NCI-H526 (cell line): ENCODE results near the gene ARCN1.

Experiments
- DNase-seq, 2 experiments: peaks; one replicate each; lab custom pipeline; 2025; lab: John Stamatoyannopoulos, UW

ARCN1 gene

DNA sequence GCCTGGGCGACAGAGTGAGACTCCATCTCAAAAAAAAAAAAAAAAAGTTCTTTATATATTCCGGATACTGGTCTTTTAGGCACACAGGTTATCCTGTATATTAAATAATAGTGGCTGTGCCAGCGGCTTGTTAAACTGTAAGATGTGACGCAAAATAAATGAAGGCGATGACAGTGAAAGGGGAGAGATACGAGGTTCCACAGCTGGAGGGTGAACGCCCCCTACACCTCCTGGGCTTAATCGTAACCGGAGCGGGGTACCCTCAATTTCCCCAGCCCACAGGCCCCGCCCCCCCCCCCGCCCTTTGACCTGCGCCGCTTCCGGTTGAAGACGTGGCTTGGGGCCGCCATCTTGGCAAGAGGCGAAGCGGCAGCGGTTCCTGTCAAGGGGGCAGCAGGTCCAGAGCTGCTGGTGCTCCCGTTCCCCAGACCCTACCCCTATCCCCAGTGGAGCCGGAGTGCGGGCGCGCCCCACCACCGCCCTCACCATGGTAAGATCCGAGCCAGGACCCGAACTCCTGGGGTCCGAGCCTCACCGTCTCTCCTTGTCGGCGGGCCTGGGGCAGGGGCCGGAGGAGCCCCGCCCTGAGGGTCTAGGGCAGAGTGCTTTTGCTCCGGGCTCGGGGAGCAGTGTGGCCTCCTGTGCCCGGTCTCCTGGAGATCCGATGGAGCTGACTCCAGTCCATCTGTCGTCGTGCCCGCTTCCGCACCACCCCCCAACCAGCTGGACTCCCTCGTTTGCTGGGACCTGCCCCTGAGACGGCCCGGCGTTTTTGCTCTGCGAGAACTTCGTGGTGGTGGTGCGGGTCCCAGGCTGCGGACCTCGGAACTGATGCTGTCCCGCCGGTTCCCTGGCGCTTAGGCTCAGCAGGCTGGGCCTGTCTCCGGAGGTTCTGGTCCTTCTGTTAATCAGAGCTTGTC, at the start of gene ARCN1:
Gene ARCN1 (plus strand): TSS at position 349 of the 920 bp plus-strand sequence. CDS start 139 bp downstream, at position 488.
- DNase-seq = peak; percentile 80 to 97

- DNase-seq = peak; percentile 53 to 76
Observed at GRCh38 chr11:118522571-118523072, 49.6 kb upstream of the ARCN1 start.

- DNase-seq = no peak
Observed at GRCh38 chr11:118524356-118524755, 47.9 kb upstream of the ARCN1 start.

DNA sequence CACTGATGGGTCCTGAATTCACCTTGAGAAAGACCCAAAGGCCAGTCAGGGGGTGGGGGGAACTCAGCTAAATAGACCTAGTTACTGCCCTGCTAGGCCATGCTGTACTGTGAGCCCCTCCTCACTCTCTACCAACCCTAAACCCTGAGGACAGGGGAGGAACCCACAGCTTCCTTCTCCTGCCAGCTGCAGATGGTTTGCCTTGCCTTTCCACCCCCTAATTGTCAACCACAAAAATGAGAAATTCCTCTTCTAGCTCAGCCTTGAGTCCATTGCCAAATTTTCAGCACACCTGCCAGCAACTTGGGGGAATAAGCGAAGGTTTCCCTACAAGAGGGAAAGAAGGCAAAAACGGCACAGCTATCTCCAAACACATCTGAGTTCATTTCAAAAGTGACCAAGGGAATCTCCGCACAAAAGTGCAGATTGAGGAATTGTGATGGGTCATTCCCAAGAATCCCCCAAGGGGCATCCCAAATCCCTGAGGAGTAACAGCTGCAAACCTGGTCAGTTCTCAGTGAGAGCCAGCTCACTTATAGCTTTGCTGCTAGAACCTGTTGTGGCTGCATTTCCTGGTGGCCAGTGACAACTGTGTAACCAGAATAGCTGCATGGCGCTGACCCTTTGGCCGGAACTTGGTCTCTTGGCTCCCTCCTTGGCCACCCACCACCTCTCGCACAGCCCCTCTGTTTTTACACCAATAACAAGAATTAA, 47.3 kb upstream of the ARCN1 start:
- DNase-seq = no peak

- DNase-seq = no peak
Observed at GRCh38 chr11:118526688-118527087, 45.5 kb upstream of the ARCN1 start.

DNA sequence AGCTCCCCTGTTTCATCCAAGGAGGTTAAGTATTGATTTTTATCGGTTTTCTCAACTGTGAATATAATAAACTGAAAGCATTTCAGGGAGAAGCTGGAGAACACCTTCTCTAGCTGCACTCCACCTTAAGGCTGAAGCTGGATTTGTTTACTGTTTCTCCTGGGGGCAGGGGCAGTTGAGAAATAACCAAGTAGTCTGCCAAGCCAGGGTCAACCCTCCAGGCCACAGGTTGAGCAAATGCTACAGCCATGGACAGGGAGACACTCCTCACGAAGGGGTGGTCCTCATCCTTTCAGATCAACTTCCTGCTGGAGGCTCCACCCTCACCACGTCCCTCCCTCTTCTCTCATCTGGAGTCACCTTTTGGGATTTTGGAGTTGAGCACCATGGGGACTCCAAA, 45.1 kb upstream of the ARCN1 start, which contains the start of gene TTC36:
Gene TTC36 (plus strand): TSS at position 366 of the 400 bp plus-strand sequence. CDS start 21 bp downstream, at position 387.
- DNase-seq = no peak

DNA sequence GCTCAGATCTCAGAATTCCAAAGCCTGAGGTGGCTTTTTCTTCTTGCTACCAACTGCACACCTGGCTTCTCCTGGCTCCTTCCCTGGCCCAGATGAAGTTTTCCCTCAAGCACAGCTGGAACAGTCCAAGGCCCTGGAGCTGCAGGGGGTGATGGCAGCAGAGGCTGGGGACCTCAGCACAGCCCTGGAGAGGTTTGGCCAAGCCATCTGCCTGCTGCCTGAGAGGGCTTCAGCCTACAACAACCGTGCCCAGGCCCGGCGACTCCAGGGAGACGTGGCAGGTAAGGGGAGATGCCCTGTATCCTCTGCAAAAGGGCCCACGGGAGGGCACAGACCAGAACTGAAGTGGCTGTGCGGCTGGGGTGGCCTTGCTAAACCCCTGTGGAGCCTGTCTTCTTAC, 43.7 kb upstream of the ARCN1 start:
- no peak for DNase-seq

GRCh38 chr11:118529584-118530175, 42.5 kb upstream of the ARCN1 start:
- DNase-seq = peak in 1 of 2 experiments; percentile 52

GRCh38 chr11:118530180-118530682, 42.0 kb upstream of the ARCN1 start:
- DNase-seq = peak in 1 of 2 experiments; percentile 51

DNA sequence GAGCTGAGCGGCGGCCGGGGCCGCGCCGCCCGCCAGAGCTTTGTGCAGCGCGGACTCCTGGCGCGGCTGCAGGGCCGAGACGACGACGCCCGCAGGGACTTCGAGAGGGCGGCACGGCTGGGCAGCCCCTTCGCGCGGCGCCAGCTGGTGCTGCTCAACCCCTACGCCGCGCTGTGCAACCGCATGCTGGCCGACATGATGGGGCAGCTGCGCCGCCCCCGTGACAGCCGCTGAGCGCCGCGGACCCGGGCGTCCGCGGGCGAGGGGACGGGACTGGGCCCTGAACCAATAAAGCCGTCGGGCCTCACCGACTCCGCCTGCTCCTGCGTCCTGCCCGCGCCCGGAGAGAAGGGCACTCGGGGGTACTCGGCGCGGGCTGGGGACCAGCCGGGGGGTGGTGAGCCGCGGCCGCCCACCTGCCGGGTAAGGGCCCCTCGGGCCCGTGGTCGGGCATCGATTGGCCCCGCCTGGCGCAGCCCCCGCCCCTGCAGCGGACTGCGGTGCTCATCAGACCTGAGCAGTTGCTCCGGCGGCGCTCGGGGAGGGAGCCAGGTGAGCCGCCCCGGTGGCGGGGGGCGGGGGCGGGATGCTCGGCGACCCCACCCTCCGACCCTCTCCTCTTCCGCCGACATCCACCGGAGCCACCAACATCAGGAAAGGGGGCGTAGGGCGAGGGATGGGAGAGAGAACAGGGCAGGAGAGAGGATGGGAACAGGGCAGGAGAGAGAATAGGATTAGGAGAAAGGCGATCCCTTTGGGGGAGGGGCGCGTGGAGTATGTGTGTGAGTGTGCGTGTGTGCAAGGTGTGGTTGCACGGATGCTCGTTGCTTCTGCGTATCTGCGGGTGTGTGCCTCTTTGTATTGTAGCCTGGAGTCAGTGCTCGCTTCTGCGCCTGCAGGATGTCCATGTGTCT, 41.3 kb upstream of the ARCN1 start, which contains the start of gene TMEM25:
Gene TMEM25 (plus strand): TSS at position 510 of the 914 bp plus-strand sequence. CDS start 610 bp downstream, outside the sequence.
- peak; percentile 90 to 96 for DNase-seq

- peak in 1 of 2 experiments; percentile 89 for DNase-seq
Observed at GRCh38 chr11:118531597-118532084, 40.6 kb upstream of the ARCN1 start.

DNA sequence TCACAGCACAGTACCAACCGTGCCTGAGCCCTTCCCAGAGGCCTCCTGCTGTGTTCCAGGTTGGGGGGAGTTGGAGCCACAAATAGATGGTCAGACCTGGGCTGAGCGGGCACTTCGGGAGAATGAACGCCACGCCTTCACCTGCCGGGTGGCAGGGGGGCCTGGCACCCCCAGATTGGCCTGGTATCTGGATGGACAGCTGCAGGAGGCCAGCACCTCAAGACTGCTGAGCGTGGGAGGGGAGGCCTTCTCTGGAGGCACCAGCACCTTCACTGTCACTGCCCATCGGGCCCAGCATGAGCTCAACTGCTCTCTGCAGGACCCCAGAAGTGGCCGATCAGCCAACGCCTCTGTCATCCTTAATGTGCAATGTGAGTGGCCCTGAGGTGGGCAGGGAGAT, 40.1 kb upstream of the ARCN1 start:
- no peak for DNase-seq

DNA sequence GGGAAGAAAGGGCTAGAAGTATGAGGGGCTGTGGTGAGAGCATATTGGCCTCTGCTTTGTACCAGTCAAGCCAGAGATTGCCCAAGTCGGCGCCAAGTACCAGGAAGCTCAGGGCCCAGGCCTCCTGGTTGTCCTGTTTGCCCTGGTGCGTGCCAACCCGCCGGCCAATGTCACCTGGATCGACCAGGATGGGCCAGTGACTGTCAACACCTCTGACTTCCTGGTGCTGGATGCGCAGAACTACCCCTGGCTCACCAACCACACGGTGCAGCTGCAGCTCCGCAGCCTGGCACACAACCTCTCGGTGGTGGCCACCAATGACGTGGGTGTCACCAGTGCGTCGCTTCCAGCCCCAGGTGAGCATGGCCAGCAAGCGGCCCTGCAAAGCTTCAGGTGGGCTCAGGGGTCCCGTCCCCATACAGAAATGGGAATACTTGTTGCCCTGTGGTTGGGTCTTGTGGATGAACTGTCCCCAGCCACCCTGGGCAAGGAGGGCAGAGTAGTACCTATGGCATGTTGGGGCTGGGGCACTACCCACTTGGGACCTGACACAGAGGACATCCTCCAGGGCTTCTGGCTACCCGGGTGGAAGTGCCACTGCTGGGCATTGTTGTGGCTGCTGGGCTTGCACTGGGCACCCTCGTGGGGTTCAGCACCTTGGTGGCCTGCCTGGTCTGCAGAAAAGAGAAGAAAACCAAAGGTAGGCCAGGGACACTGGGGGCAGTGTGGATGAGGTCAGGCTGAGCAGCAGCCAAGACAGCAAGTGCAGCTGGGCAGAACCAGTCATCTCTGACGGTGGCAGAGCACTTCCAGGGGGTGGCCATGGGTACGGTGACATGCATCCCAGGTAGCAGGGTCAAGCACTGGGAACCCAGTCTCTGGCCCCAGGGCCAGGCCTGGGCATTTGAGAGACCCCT, 39.1 kb upstream of the ARCN1 start:
- no peak for DNase-seq

DNA sequence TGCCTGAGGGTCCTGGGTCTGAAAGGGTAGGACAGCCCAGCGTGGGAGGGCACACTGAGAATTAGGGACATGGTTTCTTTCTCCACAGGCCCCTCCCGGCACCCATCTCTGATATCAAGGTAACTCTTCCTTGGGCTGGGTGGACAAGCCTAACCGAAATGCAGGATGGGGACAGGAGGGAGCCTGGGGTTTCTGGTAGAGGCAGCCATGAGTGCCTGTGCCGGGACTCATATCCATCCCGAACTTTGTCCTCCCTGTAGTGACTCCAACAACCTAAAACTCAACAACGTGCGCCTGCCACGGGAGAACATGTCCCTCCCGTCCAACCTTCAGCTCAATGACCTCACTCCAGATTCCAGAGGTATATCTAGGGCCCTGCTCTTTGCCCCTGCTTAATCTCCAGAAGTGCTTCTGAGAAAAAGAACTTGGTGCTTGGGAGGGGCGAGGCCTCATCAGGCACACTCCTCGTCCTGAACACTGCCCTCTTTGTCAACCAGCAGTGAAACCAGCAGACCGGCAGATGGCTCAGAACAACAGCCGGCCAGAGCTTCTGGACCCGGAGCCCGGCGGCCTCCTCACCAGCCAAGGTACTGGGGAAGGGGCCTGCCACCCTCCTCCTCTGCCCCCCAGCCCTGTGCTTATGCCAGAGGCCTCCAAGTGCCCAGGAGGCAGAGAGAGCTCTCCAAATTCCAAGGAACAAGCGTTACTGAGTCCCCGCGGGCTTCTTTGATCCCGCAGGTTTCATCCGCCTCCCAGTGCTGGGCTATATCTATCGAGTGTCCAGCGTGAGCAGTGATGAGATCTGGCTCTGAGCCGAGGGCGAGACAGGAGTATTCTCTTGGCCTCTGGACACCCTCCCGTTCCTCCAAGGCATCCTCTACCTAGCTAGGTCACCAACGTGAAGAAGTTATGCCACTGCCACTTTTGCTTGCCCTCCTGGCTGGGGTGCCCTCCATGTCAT, 38.2 kb upstream of the ARCN1 start:
- peak; percentile 18 to 72 for DNase-seq

GRCh38 chr11:118535261-118535660, 36.9 kb upstream of the ARCN1 start:
- no peak for DNase-seq

- DNase-seq = no peak
Observed at GRCh38 chr11:118536726-118537125, 35.5 kb upstream of the ARCN1 start.

DNA sequence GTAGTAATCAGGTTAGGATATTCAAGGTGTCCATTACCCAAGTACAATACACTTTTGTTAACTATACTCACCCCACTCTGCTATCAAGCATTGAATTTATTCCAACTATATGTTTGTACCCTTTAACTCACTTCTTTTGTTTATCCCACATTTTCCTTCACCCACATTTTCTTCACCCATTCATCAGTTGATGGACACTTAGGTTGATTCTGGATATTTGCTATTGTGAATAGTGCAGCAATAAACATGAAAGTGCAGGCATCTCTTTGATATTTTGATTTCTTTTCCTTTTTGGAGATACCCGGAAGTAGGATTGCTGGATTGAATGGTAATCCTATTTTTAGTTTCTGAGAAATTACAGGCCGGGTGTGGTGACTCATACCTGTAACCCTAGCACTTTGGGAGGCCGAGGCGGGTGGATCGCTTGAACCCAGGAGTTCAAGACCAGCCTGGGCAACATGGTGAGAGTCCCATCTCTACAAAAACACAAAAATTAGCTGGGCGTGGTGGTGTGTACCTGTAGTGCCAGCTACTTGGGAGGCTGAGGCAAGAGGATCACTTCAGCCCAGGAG, 34.7 kb upstream of the ARCN1 start:
- no peak for DNase-seq
